ENCODE data around the gene DNAAF5.

DNAAF5 gene

GRCh38 chr7:815284-816216 is 89.1 kb downstream of the DNAAF5 start:
- DNase-seq (ENCODE audit: low spot score), result no peak

GRCh38 chr7:816300-816750 is 89.8 kb downstream of the DNAAF5 start:
- DNase-seq (ENCODE audit: low spot score), result peak; percentile 98

GRCh38 chr7:816751-817671 is 90.5 kb downstream of the DNAAF5 start:
- peak; percentile 25 for DNase-seq (ENCODE audit: low spot score)

- DNase-seq (ENCODE audit: low spot score), result peak; percentile 42
Measured at GRCh38 chr7:818031-818699, 91.7 kb downstream of the DNAAF5 start.

GRCh38 chr7:820341-820740 is 93.8 kb downstream of the DNAAF5 start:
- no peak for DNase-seq (ENCODE audit: low spot score)

GRCh38 chr7:821688-822087 is 95.2 kb downstream of the DNAAF5 start:
- DNase-seq (ENCODE audit: low spot score), result no peak

- no peak for DNase-seq (ENCODE audit: low spot score)
Measured at GRCh38 chr7:822692-823276, 96.3 kb downstream of the DNAAF5 start.

- DNase-seq (ENCODE audit: low spot score), result no peak
Measured at GRCh38 chr7:823649-824048, 97.2 kb downstream of the DNAAF5 start.

GRCh38 chr7:824081-824480 is 97.6 kb downstream of the DNAAF5 start:
- no peak for DNase-seq (ENCODE audit: low spot score)

- no peak for DNase-seq (ENCODE audit: low spot score)
Measured at GRCh38 chr7:824664-825063, 98.2 kb downstream of the DNAAF5 start.

GRCh38 chr7:825386-825785 is 98.9 kb downstream of the DNAAF5 start:
- DNase-seq (ENCODE audit: low spot score), result peak; percentile 52

- DNase-seq (ENCODE audit: low spot score), result no peak
Measured at GRCh38 chr7:826230-826917, 99.9 kb downstream of the DNAAF5 start.

GRCh38 chr7:828793-829561 is 102.5 kb downstream of the DNAAF5 start:
- no peak for DNase-seq (ENCODE audit: low spot score)

GRCh38 chr7:830069-830468 is 103.6 kb downstream of the DNAAF5 start:
- DNase-seq (ENCODE audit: low spot score), result no peak

GRCh38 chr7:831596-832166 is 105.2 kb downstream of the DNAAF5 start:
- peak; percentile 85 for DNase-seq (ENCODE audit: low spot score)

GRCh38 chr7:832167-832967 is 105.9 kb downstream of the DNAAF5 start, which contains the start of gene SUN1:
Gene SUN1 (plus strand): TSS chr7:832476. CDS start chr7:832525, 49 bp downstream.
- DNase-seq (ENCODE audit: low spot score), result peak; percentile 53

- no peak for DNase-seq (ENCODE audit: low spot score)
Measured at GRCh38 chr7:832968-833424, 106.5 kb downstream of the DNAAF5 start.

- DNase-seq (ENCODE audit: low spot score), result no peak
Measured at GRCh38 chr7:833601-834258, 107.2 kb downstream of the DNAAF5 start.
